ENCODE results near the gene SOWAHA.
A peak's percentile ranks its signal among the peaks of the same experiment; 100 is the strongest.
"Not testable (repeated sequence)": the region's sequence is repeated elsewhere in the genome, so short reads cannot be mapped to it uniquely, and the experiment has no call there.

Gene SOWAHA

GRCh38 chr5:132805872-132806271, 7.2 kb upstream of the SOWAHA start:
- not testable (repeated sequence) for H3K9ac ChIP-seq (ENCODE audit: low read length); H3K4me1 ChIP-seq (ENCODE audit: insufficient read depth, low read length, severe bottlenecking); H3K27ac ChIP-seq (ENCODE audit: low read depth, low read length, poor library complexity, severe bottlenecking); H2AFZ ChIP-seq (ENCODE audit: low read length); H3K36me3 ChIP-seq (ENCODE audit: insufficient read depth, low read length); H3K4me2 ChIP-seq (ENCODE audit: low read length); H3K27me3 ChIP-seq (ENCODE audit: insufficient read depth, low read length); H4K20me1 ChIP-seq (ENCODE audit: insufficient read depth, low read length); H3K4me3 ChIP-seq (ENCODE audit: low read depth, low read length, poor library complexity, severe bottlenecking); H3K9me3 ChIP-seq (ENCODE audit: low read length); H3F3A ChIP-seq (ENCODE audit: insufficient read depth, low read length); H3K79me2 ChIP-seq (ENCODE audit: insufficient read depth, low read length); H3K9me2 ChIP-seq (ENCODE audit: low read depth, low read length)

DNA sequence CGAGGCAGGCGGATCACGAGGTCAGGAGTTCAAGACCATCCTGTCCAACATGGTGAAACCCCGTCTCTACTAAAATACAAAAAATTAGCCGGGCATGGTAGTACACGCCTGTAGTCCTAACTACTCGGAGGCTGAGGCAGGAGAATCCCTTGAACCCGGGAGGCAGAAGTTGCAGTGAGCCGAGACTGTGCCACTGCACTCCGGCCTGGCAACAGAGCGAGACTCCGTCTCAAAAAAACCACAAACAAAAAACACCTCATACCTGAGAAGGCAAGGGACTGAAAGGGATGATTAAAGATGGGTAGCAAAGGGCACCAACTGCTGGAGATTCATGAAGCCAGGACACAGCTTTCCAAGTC, 6.3 kb upstream of the SOWAHA start:
- not testable (repeated sequence) for H3K4me2 ChIP-seq (ENCODE audit: low read length); H4K20me1 ChIP-seq (ENCODE audit: insufficient read depth, low read length); H3F3A ChIP-seq (ENCODE audit: insufficient read depth, low read length); H3K79me2 ChIP-seq (ENCODE audit: insufficient read depth, low read length); H3K9me3 ChIP-seq (ENCODE audit: low read length); H3K36me3 ChIP-seq (ENCODE audit: insufficient read depth, low read length); H2AFZ ChIP-seq (ENCODE audit: low read length); H3K4me3 ChIP-seq (ENCODE audit: low read depth, low read length, poor library complexity, severe bottlenecking); H3K27me3 ChIP-seq (ENCODE audit: insufficient read depth, low read length); H3K27ac ChIP-seq (ENCODE audit: low read depth, low read length, poor library complexity, severe bottlenecking); H3K4me1 ChIP-seq (ENCODE audit: insufficient read depth, low read length, severe bottlenecking); H3K9me2 ChIP-seq (ENCODE audit: low read depth, low read length); H3K9ac ChIP-seq (ENCODE audit: low read length)

- no peaks in the 10 kb centered on the region for H3K36me3 ChIP-seq (ENCODE audit: insufficient read depth, low read length)
- no peak overlapping the region for H3K9ac ChIP-seq (ENCODE audit: low read length)
- H3K27ac ChIP-seq (ENCODE audit: low read depth, low read length, poor library complexity, severe bottlenecking): no peak overlapping the region
- no peak overlapping the region for H2AFZ ChIP-seq (ENCODE audit: low read length)
- peaks cover 10% of the 10 kb centered on the region for H3K27me3 ChIP-seq (ENCODE audit: insufficient read depth, low read length)
- H3K4me3 ChIP-seq (ENCODE audit: low read depth, low read length, poor library complexity, severe bottlenecking): no peak overlapping the region
- no peaks in the 10 kb centered on the region for H3K9me3 ChIP-seq (ENCODE audit: low read length)
- no peaks in the 10 kb centered on the region for H3K4me1 ChIP-seq (ENCODE audit: insufficient read depth, low read length, severe bottlenecking)
- no peak for TF ChIP-seq EZH2 (IDR thresholded peaks at IDR 0.05; ENCODE audit: borderline replicate concordance, low read length)
- TF ChIP-seq, protein P1, sequence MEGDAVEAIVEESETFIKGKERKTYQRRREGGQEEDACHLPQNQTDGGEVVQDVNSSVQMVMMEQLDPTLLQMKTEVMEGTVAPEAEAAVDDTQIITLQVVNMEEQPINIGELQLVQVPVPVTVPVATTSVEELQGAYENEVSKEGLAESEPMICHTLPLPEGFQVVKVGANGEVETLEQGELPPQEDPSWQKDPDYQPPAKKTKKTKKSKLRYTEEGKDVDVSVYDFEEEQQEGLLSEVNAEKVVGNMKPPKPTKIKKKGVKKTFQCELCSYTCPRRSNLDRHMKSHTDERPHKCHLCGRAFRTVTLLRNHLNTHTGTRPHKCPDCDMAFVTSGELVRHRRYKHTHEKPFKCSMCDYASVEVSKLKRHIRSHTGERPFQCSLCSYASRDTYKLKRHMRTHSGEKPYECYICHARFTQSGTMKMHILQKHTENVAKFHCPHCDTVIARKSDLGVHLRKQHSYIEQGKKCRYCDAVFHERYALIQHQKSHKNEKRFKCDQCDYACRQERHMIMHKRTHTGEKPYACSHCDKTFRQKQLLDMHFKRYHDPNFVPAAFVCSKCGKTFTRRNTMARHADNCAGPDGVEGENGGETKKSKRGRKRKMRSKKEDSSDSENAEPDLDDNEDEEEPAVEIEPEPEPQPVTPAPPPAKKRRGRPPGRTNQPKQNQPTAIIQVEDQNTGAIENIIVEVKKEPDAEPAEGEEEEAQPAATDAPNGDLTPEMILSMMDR (IDR thresholded peaks at IDR 0.05; ENCODE audit: low read length): peak; percentile 36
- H4K20me1 ChIP-seq (ENCODE audit: insufficient read depth, low read length): no peaks in the 10 kb centered on the region
- no peaks in the 10 kb centered on the region for H3K9me2 ChIP-seq (ENCODE audit: low read depth, low read length)
- H3F3A ChIP-seq (ENCODE audit: insufficient read depth, low read length): no peaks in the 10 kb centered on the region
- no peak overlapping the region for H3K4me2 ChIP-seq (ENCODE audit: low read length)
- no peaks in the 10 kb centered on the region for H3K79me2 ChIP-seq (ENCODE audit: insufficient read depth, low read length)
Observed at GRCh38 chr5:132807163-132807838, 5.8 kb upstream of the SOWAHA start.

GRCh38 chr5:132808448-132808847, 4.7 kb upstream of the SOWAHA start:
- no peak overlapping the region for H3K9ac ChIP-seq (ENCODE audit: low read length)
- H4K20me1 ChIP-seq (ENCODE audit: insufficient read depth, low read length): no peaks in the 10 kb centered on the region
- no peaks in the 10 kb centered on the region for H3K9me2 ChIP-seq (ENCODE audit: low read depth, low read length)
- no peaks in the 10 kb centered on the region for H3K9me3 ChIP-seq (ENCODE audit: low read length)
- H3F3A ChIP-seq (ENCODE audit: insufficient read depth, low read length): no peaks in the 10 kb centered on the region
- H3K4me2 ChIP-seq (ENCODE audit: low read length): no peak overlapping the region
- no peaks in the 10 kb centered on the region for H3K79me2 ChIP-seq (ENCODE audit: insufficient read depth, low read length)
- peaks cover 10% of the 10 kb centered on the region for H3K27me3 ChIP-seq (ENCODE audit: insufficient read depth, low read length)
- TF ChIP-seq, protein P1 (IDR thresholded peaks at IDR 0.05; ENCODE audit: low read length): no peak
- no peak for TF ChIP-seq EZH2 (IDR thresholded peaks at IDR 0.05; ENCODE audit: borderline replicate concordance, low read length)
- H3K27ac ChIP-seq (ENCODE audit: low read depth, low read length, poor library complexity, severe bottlenecking): no peak overlapping the region
- H3K4me1 ChIP-seq (ENCODE audit: insufficient read depth, low read length, severe bottlenecking): no peaks in the 10 kb centered on the region
- no peak overlapping the region for H2AFZ ChIP-seq (ENCODE audit: low read length)
- H3K4me3 ChIP-seq (ENCODE audit: low read depth, low read length, poor library complexity, severe bottlenecking): no peak overlapping the region
- H3K36me3 ChIP-seq (ENCODE audit: insufficient read depth, low read length): no peaks in the 10 kb centered on the region
